Measurements from ENCODE around the gene MKS1. TPM values are rescaled to one million over a fixed set of nuclear protein-coding genes. Genes with fewer than 3 reads are reported as not detected.

MKS1 gene
- polyA plus RNA-seq, 3 donors, result 4.2 to 7.6 (median 5.0) TPM

DNA sequence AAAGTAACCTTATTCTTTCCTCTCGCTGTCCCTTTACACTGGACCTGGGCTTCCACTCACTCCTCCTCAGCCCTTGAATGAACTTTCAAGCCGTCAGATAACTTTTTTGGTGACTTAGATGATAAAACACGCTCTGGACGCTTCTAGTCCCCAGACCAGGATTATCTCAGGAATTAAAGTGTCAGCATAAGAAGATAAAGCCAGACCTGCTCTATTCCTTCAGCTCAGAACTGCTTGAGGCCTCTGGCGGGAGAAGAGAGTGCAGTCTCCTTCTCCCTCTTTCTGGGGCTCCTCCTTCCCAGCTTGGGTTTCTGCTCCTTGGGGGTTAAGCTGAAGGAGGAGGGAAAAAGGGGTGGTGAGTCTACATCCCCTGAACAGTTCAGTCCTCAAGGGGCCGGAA is 25.9 kb upstream of the MKS1 start:
- 100% methylated on average over 3 of the region's 6 CpGs for WGBS (ENCODE audit: insufficient coverage)
- no peaks in the 10 kb centered on the region for H3K9me3 ChIP-seq (replicated peaks in 1 of 2; ENCODE audit: control insufficient read depth in 1 of 2, insufficient read depth in 1 of 2, low read length in 2 of 2)
- no peaks in the 10 kb centered on the region for H3K36me3 ChIP-seq (replicated peaks in 1 of 2; ENCODE audit: control insufficient read depth in 1 of 2, insufficient read depth in 2 of 2, low read length in 2 of 2)
- Mint-ChIP-seq H3K9me3 (peaks cover 0 to 4% (median 0%) of the 10 kb centered on the region in 7 donors), H3K36me3 (peaks cover 0 to 2% of the 10 kb centered on the region in 2 donors), H3K27ac (no peak overlapping the region), H3K4me1 (peaks cover 22% of the 10 kb centered on the region), H3K4me3 (peak overlapping the region in 1 of 2 donors; percentile 23), H3K27me3 (ENCODE audit: low read depth in 3 of 3) (peaks cover 47 to 80% (median 67%) of the 10 kb centered on the region in 3 donors)
- H3K4me3 ChIP-seq (replicated peaks in 1 of 3; ENCODE audit: low read depth in 2 of 3, low read length in 3 of 3), result no peak overlapping the region
- DNase-seq, result no peak
- H3K4me1 ChIP-seq (ENCODE audit: control insufficient read depth in 1 of 2, insufficient read depth in 2 of 2, low read length in 2 of 2), result peaks cover 19 to 25% of the 10 kb centered on the region in 2 donors
- H3K79me2 ChIP-seq (ENCODE audit: insufficient read depth, low read length), result no peaks in the 10 kb centered on the region
- H3K27ac ChIP-seq (ENCODE audit: low read depth in 1 of 2, low read length in 2 of 2), result no peak overlapping the region
- intact Hi-C loops (cut with micrococcal nuclease), result no loop called here
- H4K20me1 ChIP-seq (ENCODE audit: insufficient read depth, low read length), result no peaks in the 10 kb centered on the region
- TF ChIP-seq, protein P1, sequence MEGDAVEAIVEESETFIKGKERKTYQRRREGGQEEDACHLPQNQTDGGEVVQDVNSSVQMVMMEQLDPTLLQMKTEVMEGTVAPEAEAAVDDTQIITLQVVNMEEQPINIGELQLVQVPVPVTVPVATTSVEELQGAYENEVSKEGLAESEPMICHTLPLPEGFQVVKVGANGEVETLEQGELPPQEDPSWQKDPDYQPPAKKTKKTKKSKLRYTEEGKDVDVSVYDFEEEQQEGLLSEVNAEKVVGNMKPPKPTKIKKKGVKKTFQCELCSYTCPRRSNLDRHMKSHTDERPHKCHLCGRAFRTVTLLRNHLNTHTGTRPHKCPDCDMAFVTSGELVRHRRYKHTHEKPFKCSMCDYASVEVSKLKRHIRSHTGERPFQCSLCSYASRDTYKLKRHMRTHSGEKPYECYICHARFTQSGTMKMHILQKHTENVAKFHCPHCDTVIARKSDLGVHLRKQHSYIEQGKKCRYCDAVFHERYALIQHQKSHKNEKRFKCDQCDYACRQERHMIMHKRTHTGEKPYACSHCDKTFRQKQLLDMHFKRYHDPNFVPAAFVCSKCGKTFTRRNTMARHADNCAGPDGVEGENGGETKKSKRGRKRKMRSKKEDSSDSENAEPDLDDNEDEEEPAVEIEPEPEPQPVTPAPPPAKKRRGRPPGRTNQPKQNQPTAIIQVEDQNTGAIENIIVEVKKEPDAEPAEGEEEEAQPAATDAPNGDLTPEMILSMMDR (IDR thresholded peaks at IDR 0.05), result no peak
- H2AFZ ChIP-seq (ENCODE audit: insufficient read depth, low read depth, low read length, poor library complexity, severe bottlenecking), result no peak overlapping the region
- H3K4me2 ChIP-seq (replicated peaks; ENCODE audit: extremely low read depth, low read length, poor library complexity, severe bottlenecking), result no peak overlapping the region
- peaks cover 12 to 45% of the 10 kb centered on the region in 2 donors for H3K27me3 ChIP-seq (ENCODE audit: control insufficient read depth in 2 of 2, insufficient read depth in 2 of 2, low read length in 2 of 2)
- H3K9ac ChIP-seq (ENCODE audit: insufficient read depth, low read length, poor library complexity, severe bottlenecking), result no peak overlapping the region

DNA sequence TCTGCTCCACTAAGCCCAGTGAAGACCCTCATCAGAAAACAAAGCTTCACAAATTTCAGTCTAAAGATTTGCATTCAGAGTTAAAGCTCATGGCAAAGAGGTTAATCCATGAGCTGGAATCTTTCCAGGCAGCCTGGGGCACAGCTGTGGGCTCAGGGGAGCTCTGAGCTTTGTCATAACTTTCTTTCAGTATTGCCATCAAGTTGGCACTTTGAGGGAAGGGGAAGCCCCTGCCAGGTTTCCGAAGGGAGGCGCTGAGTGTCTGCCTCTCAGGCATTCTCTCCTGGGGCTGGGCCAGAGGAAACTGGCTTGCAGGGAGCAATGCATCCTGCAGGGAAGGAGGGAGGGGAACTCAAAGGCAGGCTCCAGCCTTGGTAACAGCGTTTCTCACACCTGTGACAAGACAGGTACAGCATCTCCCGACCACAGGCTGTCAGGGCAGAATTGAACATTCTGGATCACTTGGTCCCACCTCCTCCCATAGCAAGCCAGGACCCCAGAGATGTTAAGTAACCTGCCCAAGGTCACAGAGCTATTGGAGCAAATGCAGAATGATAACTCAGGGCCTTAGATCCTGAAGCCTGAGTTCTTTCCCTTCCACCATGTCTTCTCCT is 23.2 kb upstream of the MKS1 start:
- Histone ChIP-seq H3K27me3 (ENCODE audit: control insufficient read depth in 2 of 2, insufficient read depth in 2 of 2, low read length in 2 of 2) (peaks cover 15 to 48% of the 10 kb centered on the region in 2 donors), H3K9ac (ENCODE audit: insufficient read depth, low read length, poor library complexity, severe bottlenecking) (no peak overlapping the region), H4K20me1 (ENCODE audit: insufficient read depth, low read length) (no peaks in the 10 kb centered on the region), H3K79me2 (ENCODE audit: insufficient read depth, low read length) (no peaks in the 10 kb centered on the region), H3K36me3 (replicated peaks in 1 of 2; ENCODE audit: control insufficient read depth in 1 of 2, insufficient read depth in 2 of 2, low read length in 2 of 2) (no peaks in the 10 kb centered on the region), H3K4me1 (ENCODE audit: control insufficient read depth in 1 of 2, insufficient read depth in 2 of 2, low read length in 2 of 2) (peaks cover 4 to 6% of the 10 kb centered on the region in 2 donors), H3K27ac (ENCODE audit: low read depth in 1 of 2, low read length in 2 of 2) (no peak overlapping the region), H3K4me3 (replicated peaks in 1 of 3; ENCODE audit: low read depth in 2 of 3, low read length in 3 of 3) (no peak overlapping the region), H3K9me3 (replicated peaks in 1 of 2; ENCODE audit: control insufficient read depth in 1 of 2, insufficient read depth in 1 of 2, low read length in 2 of 2) (no peaks in the 10 kb centered on the region), H3K4me2 (replicated peaks; ENCODE audit: extremely low read depth, low read length, poor library complexity, severe bottlenecking) (no peak overlapping the region), H2AFZ (ENCODE audit: insufficient read depth, low read depth, low read length, poor library complexity, severe bottlenecking) (no peak overlapping the region)
- peaks cover 0 to 2% of the 10 kb centered on the region in 2 donors for H3K36me3 Mint-ChIP-seq
- H3K9me3 Mint-ChIP-seq, result peaks cover 0 to 4% (median 0%) of the 10 kb centered on the region in 7 donors
- peaks cover 13% of the 10 kb centered on the region for H3K4me1 Mint-ChIP-seq
- no peak for DNase-seq
- H3K4me3 Mint-ChIP-seq, result no peak overlapping the region
- intact Hi-C loops (cut with micrococcal nuclease), result no loop called here
- 20% methylated on average over 4 of the region's 4 CpGs for WGBS (ENCODE audit: insufficient coverage)
- peaks cover 43 to 76% (median 67%) of the 10 kb centered on the region in 3 donors for H3K27me3 Mint-ChIP-seq (ENCODE audit: low read depth in 3 of 3)
- TF ChIP-seq, protein P1 (IDR thresholded peaks at IDR 0.05), result no peak
- no peak overlapping the region for H3K27ac Mint-ChIP-seq

Measured in CD14-positive monocyte (primary cell).